WTC11 (cell line): ENCODE measurements around the gene GPC1. TPM values are rescaled to one million over a fixed set of nuclear protein-coding genes. Genes with fewer than 3 reads are reported as not detected.

Experiments
- ATAC-seq: fragments of 200-7000 bp; cut with Tn5 transposase; 2 replicates; pipeline ENCODE4 v1.10.0; 2021; ENCODE audit warnings: mild to moderate bottlenecking, moderate library complexity
- CTCF ChIA-PET: fragments of 300-600 bp; sonication (Branson Sonifier 250); formaldehyde crosslinking; loops from one replicate; lab custom pipeline; 2021; ENCODE audit warnings: antibody characterized with exemption; lab: Charles Lee
- POLR2A ChIA-PET: fragments of 350-600 bp; sonication (Branson Sonifier 250); formaldehyde crosslinking; loops from one replicate; lab custom pipeline; 2021; ENCODE audit warnings: antibody characterized with exemption; lab: Charles Lee
- DNase-seq: peaks from one replicate; pipeline ENCODE4 v3.0.0; 2021; ENCODE audit warnings: low spot score
- H3K27ac Mint-ChIP-seq: 2 replicates; pipeline ENCODE4 v1.8.0; 2021; ENCODE audit warnings: mixed read lengths
- H3K27me3 Mint-ChIP-seq: 2 replicates; pipeline ENCODE4 v1.8.0; 2021; ENCODE audit warnings: low read depth, mild to moderate bottlenecking, moderate library complexity, mixed read lengths
- H3K36me3 Mint-ChIP-seq: 2 replicates; pipeline ENCODE4 v1.8.0; 2021; ENCODE audit warnings: mixed read lengths
- H3K4me1 Mint-ChIP-seq: 2 replicates; pipeline ENCODE4 v1.8.0; 2022; ENCODE audit warnings: mixed read lengths
- H3K4me3 Mint-ChIP-seq: 2 replicates; pipeline ENCODE4 v1.8.0; 2021; ENCODE audit warnings: mild to moderate bottlenecking, moderate library complexity, mixed read lengths
- H3K9me3 Mint-ChIP-seq: 2 replicates; pipeline ENCODE4 v1.8.0; 2021; ENCODE audit warnings: mixed read lengths
- CREB1 ChIP-seq: sonication (generic); formaldehyde crosslinking; IDR thresholded peaks from 2 replicates; pipeline ENCODE4 v1.8.0; 2023; ENCODE audit warnings: mild to moderate bottlenecking, missing genetic modification reagents
- ETV6 ChIP-seq: sonication (generic); formaldehyde crosslinking; IDR thresholded peaks from 2 replicates; pipeline ENCODE4 v1.8.1; 2022; ENCODE audit warnings: mild to moderate bottlenecking, missing genetic modification reagents
- FOXJ3 ChIP-seq: sonication (generic); formaldehyde crosslinking; IDR thresholded peaks from 2 replicates; pipeline ENCODE4 v1.9.0; 2021; ENCODE audit warnings: missing genetic modification reagents, mild to moderate bottlenecking, borderline replicate concordance
- GABPB1 ChIP-seq: sonication (generic); formaldehyde crosslinking; IDR thresholded peaks from 2 replicates; pipeline ENCODE4 v1.8.1; 2023; ENCODE audit warnings: mild to moderate bottlenecking, missing genetic modification reagents
- NFYB ChIP-seq: sonication (generic); formaldehyde crosslinking; conservative IDR thresholded peaks from 2 replicates; pipeline ENCODE4 v1.8.0; 2022; ENCODE audit warnings: low read depth, missing genetic modification reagents
- RORB ChIP-seq: fragments of 250-450 bp; sonication (Bioruptor Pico); IDR thresholded peaks from 2 replicates; pipeline ENCODE4 v1.9.0; 2021; ENCODE audit warnings: mild to moderate bottlenecking
- SMAD3 ChIP-seq: sonication (generic); formaldehyde crosslinking; IDR thresholded peaks from 2 replicates; pipeline ENCODE4 v1.8.0; 2022; ENCODE audit warnings: missing genetic modification reagents, mild to moderate bottlenecking, borderline replicate concordance
- TCF7 ChIP-seq: sonication (generic); formaldehyde crosslinking; IDR thresholded peaks from 2 replicates; pipeline ENCODE4 v1.8.0; 2022; ENCODE audit warnings: mild to moderate bottlenecking, low read depth, missing genetic modification reagents, moderate library complexity
- TEAD1 ChIP-seq: sonication (generic); formaldehyde crosslinking; IDR thresholded peaks from 2 replicates; pipeline ENCODE4 v1.8.0; 2022; ENCODE audit warnings: mild to moderate bottlenecking, missing genetic modification reagents
- ZNF138 ChIP-seq: sonication (generic); formaldehyde crosslinking; conservative IDR thresholded peaks from 2 replicates; pipeline ENCODE4 v1.8.1; 2022; ENCODE audit warnings: mild to moderate bottlenecking, moderate library complexity, missing genetic modification reagents
- ZNF317 ChIP-seq: sonication (generic); formaldehyde crosslinking; IDR thresholded peaks from 2 replicates; pipeline ENCODE4 v1.8.1; 2023; ENCODE audit warnings: low read depth, mild to moderate bottlenecking, moderate library complexity, missing genetic modification reagents, borderline replicate concordance
- ZNF671 ChIP-seq: fragments of 250-450 bp; sonication (Bioruptor Pico); IDR thresholded peaks from 2 replicates; pipeline ENCODE4 v1.8.0; 2021; ENCODE audit warnings: mild to moderate bottlenecking
- total RNA-seq: library from RNA; stranded (reverse); gene quantifications from 3 replicates; pipeline ENCODE4 v1.2.3, GENCODE V29; 2021
- TF ChIP-seq, protein P1 (sequence below): sonication (generic); formaldehyde crosslinking; IDR thresholded peaks from 2 replicates; pipeline ENCODE4 v1.8.0; 2022; ENCODE audit warnings: mild to moderate bottlenecking, missing genetic modification reagents
- TF ChIP-seq, protein P2 (sequence below): fragments of 250-450 bp; sonication (Bioruptor Pico); conservative IDR thresholded peaks from 2 replicates; pipeline ENCODE4 v1.9.0; 2021; ENCODE audit warnings: mild to moderate bottlenecking
- TF ChIP-seq, protein P3 (sequence below): sonication (generic); formaldehyde crosslinking; IDR thresholded peaks from 2 replicates; pipeline ENCODE4 v1.8.0; 2022; ENCODE audit warnings: mild to moderate bottlenecking, missing genetic modification reagents
- TF ChIP-seq, protein P4 (sequence below): sonication (generic); formaldehyde crosslinking; IDR thresholded peaks from 2 replicates; pipeline ENCODE4 v1.8.0; 2023; ENCODE audit warnings: mild to moderate bottlenecking, missing genetic modification reagents
- TF ChIP-seq, protein P5 (sequence below): sonication (generic); formaldehyde crosslinking; IDR thresholded peaks from 2 replicates; pipeline ENCODE4 v1.8.1; 2022; ENCODE audit warnings: mild to moderate bottlenecking, moderate library complexity, missing genetic modification reagents

GPC1 gene
- total RNA-seq, 1 experiment from 2014 or later: 41.5 TPM

DNA sequence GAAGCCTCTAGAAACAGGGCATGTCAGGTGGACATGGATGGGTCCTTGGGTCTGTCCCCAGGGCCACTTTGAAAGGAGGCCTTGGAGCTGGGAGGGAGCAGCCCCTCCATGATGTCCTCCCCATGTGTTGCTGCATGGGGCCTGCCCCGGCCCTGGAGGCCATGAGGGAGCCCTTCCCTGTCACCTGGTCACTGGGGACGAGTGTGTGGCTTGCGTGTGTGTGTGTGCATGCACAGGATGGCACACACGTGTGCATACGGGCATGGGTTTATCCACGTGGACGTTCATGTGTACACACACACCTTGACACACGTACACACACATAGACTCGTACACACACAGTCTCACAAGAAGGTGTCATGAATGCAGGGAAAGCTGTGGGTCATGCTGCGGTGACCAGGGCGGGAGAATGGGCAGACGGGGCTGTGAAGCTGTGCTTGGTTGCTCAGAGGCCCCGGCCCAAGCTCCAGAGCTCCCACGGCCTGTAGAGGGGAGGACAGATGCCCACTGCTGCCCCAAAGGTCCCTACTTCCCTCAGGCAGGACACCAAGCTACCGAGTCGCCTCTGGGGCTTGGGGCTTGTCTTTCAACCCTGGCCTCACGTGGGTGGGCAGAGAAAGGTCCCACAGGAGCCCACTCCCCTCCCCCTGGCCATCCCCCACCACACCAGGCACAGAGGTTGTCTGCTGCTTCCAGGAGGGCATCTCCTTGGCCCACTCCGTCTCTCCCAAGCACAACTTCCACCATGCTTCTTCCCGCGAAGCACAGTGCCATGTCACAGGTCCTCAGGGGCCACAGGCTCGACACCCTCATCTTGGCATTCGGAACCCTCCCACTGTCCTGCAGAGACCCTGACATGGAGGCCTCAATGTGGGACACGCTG is 42.3 kb upstream of the GPC1 start:
- Mint-ChIP-seq H3K27ac (no peak overlapping the region), H3K36me3 (no peaks in the 10 kb centered on the region), H3K9me3 (no peaks in the 10 kb centered on the region), H3K4me1 (peaks cover 8% of the 10 kb centered on the region), H3K4me3 (no peak overlapping the region), H3K27me3 (no peaks in the 10 kb centered on the region)
- no peak for TF ChIP-seq TCF7 (CRISPR knock-in tag)
- DNase-seq (peak; percentile 6), ATAC-seq (no peak)
- ChIA-PET POLR2A (no interaction called here), CTCF (no interaction called here)

DNA sequence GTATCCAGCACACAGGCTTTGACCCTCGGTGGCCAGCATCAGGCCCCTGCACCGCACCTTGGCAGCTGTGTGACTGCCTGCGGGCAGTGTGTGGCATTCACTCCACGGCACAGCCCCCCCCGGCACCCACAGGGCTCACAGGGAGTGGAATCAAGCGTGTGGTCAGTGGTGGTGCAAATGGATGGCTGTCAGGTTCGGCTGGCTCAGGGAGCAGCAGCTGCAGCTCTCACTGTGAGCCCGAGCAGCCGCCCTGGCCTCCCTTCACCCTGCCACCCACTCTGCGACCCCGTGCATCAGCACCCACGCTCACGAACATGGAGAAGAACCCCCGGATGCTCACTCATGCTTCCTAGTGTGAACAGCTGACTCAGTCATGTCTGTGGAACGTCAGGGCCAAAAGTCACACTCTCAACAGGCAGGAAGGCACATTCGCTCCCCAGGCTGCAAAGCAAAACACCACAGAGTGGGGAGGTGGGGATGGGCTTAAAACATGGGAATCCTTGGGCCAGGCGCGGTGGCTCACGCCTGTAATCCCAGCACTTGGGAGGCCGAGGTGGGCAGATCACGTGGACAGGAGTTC is 41.5 kb upstream of the GPC1 start:
- Mint-ChIP-seq H3K9me3 (no peaks in the 10 kb centered on the region), H3K27ac (no peak overlapping the region)
- CTCF ChIA-PET: no interaction called here

DNA sequence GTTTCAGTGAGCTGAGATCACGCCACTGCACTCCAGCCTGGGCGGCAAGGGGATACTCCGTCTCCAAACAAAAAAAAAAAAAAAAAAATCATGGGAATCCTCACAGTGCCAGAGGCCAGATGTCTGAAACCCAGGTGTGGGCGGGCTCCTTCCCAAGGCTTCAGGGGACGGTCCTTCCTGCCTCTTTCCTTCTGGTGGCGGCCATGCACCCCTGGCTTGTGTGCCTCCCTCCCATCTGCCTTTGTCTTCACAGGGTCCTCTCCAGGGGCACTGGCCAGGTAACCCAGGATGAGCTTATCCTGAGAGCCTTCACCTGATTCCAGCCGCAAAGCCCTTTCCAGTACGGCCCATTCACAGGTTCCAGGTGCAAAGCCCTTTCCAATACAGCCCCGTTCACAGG is 40.9 kb upstream of the GPC1 start:
- POLR2A ChIA-PET: no interaction called here
- peak; percentile 5 for DNase-seq
- CTCF ChIA-PET: no interaction called here

More for the DNA sequence above, 41.5 kb upstream of the GPC1 start:
- no peaks in the 10 kb centered on the region for H3K36me3 Mint-ChIP-seq
- ATAC-seq (no peak), DNase-seq (peak; percentile 5)
- TF ChIP-seq SMAD3 (CRISPR knock-in tag): no peak
- TF ChIP-seq ZNF138: no peak
- TF ChIP-seq ZNF671 (CRISPR knock-in tag): no peak
- TF ChIP-seq, protein P1, sequence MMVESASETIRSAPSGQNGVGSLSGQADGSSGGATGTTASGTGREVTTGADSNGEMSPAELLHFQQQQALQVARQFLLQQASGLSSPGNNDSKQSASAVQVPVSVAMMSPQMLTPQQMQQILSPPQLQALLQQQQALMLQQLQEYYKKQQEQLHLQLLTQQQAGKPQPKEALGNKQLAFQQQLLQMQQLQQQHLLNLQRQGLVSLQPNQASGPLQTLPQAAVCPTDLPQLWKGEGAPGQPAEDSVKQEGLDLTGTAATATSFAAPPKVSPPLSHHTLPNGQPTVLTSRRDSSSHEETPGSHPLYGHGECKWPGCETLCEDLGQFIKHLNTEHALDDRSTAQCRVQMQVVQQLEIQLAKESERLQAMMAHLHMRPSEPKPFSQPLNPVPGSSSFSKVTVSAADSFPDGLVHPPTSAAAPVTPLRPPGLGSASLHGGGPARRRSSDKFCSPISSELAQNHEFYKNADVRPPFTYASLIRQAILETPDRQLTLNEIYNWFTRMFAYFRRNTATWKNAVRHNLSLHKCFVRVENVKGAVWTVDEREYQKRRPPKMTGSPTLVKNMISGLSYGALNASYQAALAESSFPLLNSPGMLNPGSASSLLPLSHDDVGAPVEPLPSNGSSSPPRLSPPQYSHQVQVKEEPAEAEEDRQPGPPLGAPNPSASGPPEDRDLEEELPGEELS: no peak
- no peak for TF ChIP-seq TEAD1 (CRISPR knock-in tag)
- TF ChIP-seq ZNF317: no peak
- TF ChIP-seq RORB (CRISPR knock-in tag): no peak
- TF ChIP-seq CREB1 (CRISPR knock-in tag): no peak
- TF ChIP-seq, protein P2, sequence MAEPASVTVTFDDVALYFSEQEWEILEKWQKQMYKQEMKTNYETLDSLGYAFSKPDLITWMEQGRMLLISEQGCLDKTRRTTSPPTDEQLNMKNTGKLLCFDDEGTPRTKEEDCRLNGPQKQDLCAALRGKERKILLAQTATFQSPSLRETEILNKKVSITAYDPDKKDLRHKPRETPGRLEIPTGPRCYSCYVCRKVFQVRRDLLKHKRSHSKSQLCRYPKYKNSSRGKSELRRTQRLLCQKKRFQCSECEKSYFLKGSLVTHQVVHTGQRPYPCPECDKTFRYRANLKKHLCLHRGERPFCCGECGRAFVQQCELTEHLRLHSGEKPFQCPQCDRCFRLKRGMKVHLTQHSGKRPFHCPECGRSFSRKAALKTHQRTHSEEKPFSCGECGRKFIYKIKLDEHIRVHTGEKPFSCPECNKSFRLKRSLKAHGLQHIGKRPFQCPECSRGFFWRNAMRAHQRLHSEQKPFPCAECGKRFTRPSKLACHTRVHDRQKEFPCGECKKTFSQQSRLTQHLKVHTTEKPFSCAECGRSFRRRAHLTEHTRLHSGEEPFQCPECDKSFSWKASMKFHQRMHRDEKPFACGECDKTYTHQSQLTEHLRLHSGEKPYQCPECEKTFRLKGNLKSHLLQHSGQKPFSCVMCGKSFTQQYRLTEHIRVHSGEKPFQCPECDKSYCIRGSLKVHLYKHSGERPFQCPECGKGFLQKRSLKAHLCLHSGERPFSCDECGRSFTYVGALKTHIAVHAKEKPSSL: no peak
- TF ChIP-seq, protein P3, sequence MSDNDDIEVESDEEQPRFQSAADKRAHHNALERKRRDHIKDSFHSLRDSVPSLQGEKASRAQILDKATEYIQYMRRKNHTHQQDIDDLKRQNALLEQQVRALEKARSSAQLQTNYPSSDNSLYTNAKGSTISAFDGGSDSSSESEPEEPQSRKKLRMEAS (CRISPR knock-in tag): no peak
- TF ChIP-seq GABPB1 (CRISPR knock-in tag): no peak
- TF ChIP-seq, protein P4, sequence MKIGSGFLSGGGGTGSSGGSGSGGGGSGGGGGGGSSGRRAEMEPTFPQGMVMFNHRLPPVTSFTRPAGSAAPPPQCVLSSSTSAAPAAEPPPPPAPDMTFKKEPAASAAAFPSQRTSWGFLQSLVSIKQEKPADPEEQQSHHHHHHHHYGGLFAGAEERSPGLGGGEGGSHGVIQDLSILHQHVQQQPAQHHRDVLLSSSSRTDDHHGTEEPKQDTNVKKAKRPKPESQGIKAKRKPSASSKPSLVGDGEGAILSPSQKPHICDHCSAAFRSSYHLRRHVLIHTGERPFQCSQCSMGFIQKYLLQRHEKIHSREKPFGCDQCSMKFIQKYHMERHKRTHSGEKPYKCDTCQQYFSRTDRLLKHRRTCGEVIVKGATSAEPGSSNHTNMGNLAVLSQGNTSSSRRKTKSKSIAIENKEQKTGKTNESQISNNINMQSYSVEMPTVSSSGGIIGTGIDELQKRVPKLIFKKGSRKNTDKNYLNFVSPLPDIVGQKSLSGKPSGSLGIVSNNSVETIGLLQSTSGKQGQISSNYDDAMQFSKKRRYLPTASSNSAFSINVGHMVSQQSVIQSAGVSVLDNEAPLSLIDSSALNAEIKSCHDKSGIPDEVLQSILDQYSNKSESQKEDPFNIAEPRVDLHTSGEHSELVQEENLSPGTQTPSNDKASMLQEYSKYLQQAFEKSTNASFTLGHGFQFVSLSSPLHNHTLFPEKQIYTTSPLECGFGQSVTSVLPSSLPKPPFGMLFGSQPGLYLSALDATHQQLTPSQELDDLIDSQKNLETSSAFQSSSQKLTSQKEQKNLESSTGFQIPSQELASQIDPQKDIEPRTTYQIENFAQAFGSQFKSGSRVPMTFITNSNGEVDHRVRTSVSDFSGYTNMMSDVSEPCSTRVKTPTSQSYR: no peak
- POLR2A ChIA-PET: no interaction called here
- no peaks in the 10 kb centered on the region for H3K27me3 Mint-ChIP-seq
- no peak overlapping the region for H3K4me3 Mint-ChIP-seq
- H3K4me1 Mint-ChIP-seq: peaks cover 10% of the 10 kb centered on the region

More for the DNA sequence above, 40.9 kb upstream of the GPC1 start:
- no peak for ATAC-seq
- Mint-ChIP-seq H3K4me3 (no peak overlapping the region), H3K27me3 (no peaks in the 10 kb centered on the region), H3K4me1 (peaks cover 10% of the 10 kb centered on the region), H3K9me3 (no peaks in the 10 kb centered on the region), H3K36me3 (no peaks in the 10 kb centered on the region), H3K27ac (no peak overlapping the region)
- TF ChIP-seq NFYB (CRISPR knock-in tag) (no peak), FOXJ3 (no peak), ETV6 (CRISPR knock-in tag) (no peak)
- TF ChIP-seq, protein P1: no peak
- TF ChIP-seq, protein P5, sequence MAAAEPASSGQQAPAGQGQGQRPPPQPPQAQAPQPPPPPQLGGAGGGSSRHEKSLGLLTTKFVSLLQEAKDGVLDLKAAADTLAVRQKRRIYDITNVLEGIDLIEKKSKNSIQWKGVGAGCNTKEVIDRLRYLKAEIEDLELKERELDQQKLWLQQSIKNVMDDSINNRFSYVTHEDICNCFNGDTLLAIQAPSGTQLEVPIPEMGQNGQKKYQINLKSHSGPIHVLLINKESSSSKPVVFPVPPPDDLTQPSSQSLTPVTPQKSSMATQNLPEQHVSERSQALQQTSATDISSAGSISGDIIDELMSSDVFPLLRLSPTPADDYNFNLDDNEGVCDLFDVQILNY (CRISPR knock-in tag): no peak
